KOPT-K1 (cell line): ENCODE data around the gene RPL32.
"Not testable (repeated sequence)": the region's sequence is repeated elsewhere in the genome, so short reads cannot be mapped to it uniquely, and the experiment has no call there.

Experiments
- H3K27ac ChIP-seq: fragments of 200-600 bp; sonication (generic); 2 replicates; pipeline ENCODE4 v1.5.1; 2016; ENCODE audit warnings: antibody characterized with exemption, mild to moderate bottlenecking, low read depth, low read length; ENCODE audit not compliant: poor library complexity, severe bottlenecking
- H3K36me3 ChIP-seq: fragments of 200-600 bp; sonication (generic); 2 replicates; pipeline ENCODE4 v1.5.1; 2017; ENCODE audit warnings: antibody characterized with exemption, mild to moderate bottlenecking, low read length, moderate library complexity; ENCODE audit not compliant: insufficient read depth
- H3K9me3 ChIP-seq: fragments of 200-600 bp; sonication (generic); 2 replicates; pipeline ENCODE4 v1.5.1; 2017; ENCODE audit warnings: antibody characterized with exemption, low read length, mild to moderate bottlenecking; ENCODE audit not compliant: insufficient read depth, poor library complexity, severe bottlenecking

Gene RPL32

DNA sequence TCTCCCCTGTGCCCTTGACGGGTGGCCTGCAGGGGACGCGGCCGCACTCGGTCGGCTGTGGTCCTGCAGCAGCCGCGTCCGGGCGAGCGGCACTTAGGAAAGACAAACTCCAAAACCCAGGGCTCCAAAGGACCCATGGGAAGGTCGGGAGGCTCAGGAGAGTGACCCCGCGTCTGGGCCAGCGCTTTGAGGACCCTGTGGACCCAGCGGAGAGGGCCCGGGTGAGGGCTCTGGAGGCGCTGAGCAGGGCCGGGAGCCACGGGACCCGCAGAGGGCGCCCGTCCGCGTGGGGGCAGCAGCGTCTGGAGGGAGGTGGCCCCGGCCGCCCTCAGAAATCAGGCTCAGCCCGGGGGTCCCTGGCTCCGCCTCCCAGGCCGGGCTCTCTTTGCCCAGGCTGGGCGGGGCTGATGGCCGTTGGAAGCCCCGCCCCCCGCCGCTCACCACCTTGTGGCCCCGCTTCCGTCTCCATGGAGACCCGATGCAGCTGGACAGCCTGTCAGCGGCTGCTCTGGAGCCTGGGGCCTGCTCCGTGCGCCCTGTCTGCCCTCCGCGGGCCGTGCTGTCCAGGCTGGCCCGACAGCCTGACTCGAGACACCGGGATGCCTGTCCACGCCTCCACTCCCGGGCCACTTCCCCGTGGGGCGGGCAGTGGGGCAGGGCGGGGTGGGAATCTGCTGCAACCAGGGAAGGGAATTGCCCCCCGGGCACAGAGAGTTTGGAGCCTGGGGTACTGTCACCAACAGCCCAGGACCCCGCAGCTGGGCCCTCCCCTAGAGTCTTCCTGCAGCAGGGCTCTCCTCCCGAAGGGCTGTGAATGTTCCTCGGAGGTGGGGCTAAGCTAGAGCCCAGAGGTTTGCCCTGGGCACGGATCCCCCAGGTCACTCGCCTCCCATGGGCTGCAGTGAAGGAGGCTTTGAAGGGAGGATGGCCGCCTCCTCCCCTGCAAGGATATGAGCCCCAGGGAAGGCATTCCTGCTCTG lies 34.8 kb upstream of the RPL32 start:
- Histone ChIP-seq H3K27ac (no peak overlapping the region), H3K9me3 (no peaks in the 10 kb centered on the region), H3K36me3 (no peaks in the 10 kb centered on the region)

GRCh38 chr3:12871404-12871983 lies 30.1 kb upstream of the RPL32 start:
- no peaks in the 10 kb centered on the region for H3K9me3 ChIP-seq
- no peaks in the 10 kb centered on the region for H3K36me3 ChIP-seq
- H3K27ac ChIP-seq: no peak overlapping the region

- no peaks in the 10 kb centered on the region for H3K9me3 ChIP-seq
- H3K36me3 ChIP-seq: no peaks in the 10 kb centered on the region
- no peak overlapping the region for H3K27ac ChIP-seq
These were observed 29.6 kb upstream of the RPL32 start for GRCh38 chr3:12870942-12871341.

DNA sequence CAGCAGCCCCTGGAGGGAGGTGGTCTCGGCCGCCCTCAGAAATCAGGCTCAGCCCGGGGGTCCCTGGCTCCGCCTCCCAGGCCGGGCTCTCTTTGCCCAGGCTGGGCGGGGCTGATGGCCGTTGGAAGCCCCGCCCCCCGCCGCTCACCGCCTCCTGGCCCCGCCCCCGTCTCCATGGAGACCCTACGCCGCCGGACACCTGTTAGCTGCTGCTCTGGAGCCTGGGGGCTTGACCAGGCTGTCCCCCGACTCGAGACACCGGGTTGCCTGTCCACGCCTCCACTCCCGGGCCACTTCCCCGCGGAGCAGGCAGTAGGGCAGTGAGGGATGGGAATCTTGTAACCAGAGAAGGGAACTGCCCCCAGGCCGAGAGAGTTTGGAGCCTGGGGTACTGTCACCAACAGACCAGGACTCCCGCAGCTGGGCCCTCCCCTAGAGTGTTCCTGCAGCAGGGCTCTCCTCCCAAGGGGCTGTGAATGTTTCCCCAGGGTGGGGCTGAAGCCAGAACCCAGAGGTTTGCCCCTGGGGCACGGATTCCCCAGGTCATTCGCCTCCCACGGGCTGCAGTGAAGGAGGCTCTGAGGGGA lies 27.8 kb upstream of the RPL32 start:
- peaks cover 9% of the 10 kb centered on the region for H3K9me3 ChIP-seq
- H3K36me3 ChIP-seq: no peaks in the 10 kb centered on the region
- no peak overlapping the region for H3K27ac ChIP-seq

- peaks cover 9% of the 10 kb centered on the region for H3K9me3 ChIP-seq
- no peak overlapping the region for H3K27ac ChIP-seq
- no peaks in the 10 kb centered on the region for H3K36me3 ChIP-seq
These were observed 27.0 kb upstream of the RPL32 start for GRCh38 chr3:12868039-12869034.

DNA sequence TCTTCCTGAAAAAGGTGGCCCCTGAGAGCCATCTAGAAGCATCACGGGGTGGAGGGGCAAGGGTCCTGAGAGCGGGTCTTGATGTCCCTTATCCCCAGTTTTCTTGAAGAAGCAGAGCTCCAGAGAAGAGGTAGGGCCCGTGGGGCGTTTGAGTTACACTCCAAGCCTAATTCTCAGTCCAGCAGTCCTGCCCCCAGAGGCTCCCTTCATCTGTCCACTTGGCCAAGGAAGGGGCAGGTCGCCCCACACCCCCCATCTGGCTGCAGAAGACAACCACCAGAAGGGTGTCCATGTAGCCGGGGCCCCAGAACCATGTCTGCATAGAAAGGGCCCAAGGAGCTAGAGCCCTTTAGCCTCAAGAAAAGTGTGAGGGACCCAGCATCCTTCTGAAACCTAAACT lies 25.5 kb upstream of the RPL32 start:
- Histone ChIP-seq H3K36me3 (no peaks in the 10 kb centered on the region), H3K9me3 (peaks cover 9% of the 10 kb centered on the region), H3K27ac (no peak overlapping the region)

GRCh38 chr3:12865271-12865670 lies 23.9 kb upstream of the RPL32 start:
- no peaks in the 10 kb centered on the region for H3K36me3 ChIP-seq
- H3K9me3 ChIP-seq: peaks cover 9% of the 10 kb centered on the region
- no peak overlapping the region for H3K27ac ChIP-seq

- no peak overlapping the region for H3K27ac ChIP-seq
- H3K36me3 ChIP-seq: no peaks in the 10 kb centered on the region
- H3K9me3 ChIP-seq: peaks cover 9% of the 10 kb centered on the region
These were observed 21.0 kb upstream of the RPL32 start for GRCh38 chr3:12862387-12862786.

DNA sequence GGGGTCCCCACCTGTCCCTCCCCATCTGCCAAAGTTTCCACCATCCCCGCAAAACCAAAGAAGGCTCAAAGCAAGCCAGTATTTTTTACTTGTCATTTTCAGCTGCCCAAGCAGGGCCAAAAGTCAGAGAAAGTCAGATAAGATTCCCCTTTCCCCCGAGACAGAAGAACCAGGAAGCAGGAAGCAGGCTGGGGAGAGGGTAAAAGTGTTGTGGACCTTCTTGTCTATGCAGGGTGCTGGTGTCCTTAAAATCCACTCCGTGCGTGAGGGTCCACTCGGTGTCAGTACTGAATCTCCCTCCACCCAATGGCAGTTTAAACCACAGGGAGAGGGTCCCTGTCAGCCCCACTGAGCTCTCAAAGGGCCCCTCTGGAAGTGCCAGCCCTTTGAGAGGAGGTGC lies 20.2 kb upstream of the RPL32 start:
- no peak overlapping the region for H3K27ac ChIP-seq
- H3K36me3 ChIP-seq: no peaks in the 10 kb centered on the region
- peaks cover 9% of the 10 kb centered on the region for H3K9me3 ChIP-seq

DNA sequence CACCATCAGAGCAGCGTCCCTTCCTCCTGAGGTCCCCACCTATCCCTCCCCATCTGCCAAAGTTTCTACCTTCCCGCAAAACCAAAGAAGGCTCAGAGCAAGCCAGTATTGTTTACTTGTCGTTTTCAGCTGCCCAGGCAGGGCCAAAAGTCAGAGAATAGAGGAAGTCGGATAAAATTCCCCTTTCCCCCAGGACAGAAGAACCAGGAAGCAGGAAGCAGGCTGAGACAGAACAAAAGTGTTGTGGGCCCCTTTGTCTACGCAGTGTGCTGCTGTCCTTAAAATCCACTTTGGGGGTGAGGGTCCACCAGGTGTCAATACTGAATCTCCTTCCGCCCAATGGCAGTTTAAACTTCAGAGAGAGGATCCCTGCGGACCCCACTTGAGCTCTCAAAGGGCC lies 18.5 kb upstream of the RPL32 start:
- no peaks in the 10 kb centered on the region for H3K9me3 ChIP-seq
- no peak overlapping the region for H3K27ac ChIP-seq
- no peaks in the 10 kb centered on the region for H3K36me3 ChIP-seq

DNA sequence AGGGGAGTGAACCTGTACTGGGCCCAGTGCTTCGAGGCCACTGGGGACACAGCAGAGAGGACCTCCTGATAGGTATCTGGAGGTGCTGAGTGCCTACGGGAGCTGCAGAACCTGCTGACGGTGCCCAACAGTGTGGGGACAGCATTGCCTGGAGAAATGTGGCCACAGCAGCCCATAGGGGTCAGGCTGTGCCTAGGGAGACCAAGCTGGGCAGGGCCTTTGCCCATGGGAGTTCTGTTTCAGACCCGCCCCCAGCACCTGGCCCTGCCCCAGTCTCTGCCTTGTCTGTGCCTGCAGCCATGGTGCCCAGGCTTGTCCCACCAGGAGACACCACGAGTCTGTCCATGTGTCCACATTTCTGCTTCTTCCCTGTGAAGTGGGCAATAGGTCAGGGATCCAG lies 15.3 kb upstream of the RPL32 start:
- no peaks in the 10 kb centered on the region for H3K36me3 ChIP-seq
- no peaks in the 10 kb centered on the region for H3K9me3 ChIP-seq
- H3K27ac ChIP-seq: no peak overlapping the region

DNA sequence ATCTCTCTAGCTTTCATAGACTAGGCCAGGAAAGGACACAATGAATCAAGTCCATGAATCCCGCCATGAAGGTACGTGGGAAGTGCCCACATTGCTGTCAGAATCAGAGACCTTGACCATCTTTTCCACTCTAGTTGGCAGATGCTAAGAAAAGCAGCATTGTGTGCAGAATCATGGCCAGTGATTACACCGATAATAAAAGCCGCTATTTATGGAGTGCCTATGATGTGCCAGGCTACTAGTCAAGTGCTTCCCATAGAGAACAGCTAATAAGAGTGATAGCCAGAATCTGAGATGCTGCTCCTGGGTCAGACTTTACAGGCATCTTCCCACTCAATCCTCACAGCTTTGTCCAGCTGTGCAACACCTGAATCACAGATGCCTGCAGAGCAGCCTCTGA lies 13.2 kb upstream of the RPL32 start:
- Histone ChIP-seq H3K36me3 (no peaks in the 10 kb centered on the region), H3K9me3 (no peaks in the 10 kb centered on the region), H3K27ac (no peak overlapping the region)

DNA sequence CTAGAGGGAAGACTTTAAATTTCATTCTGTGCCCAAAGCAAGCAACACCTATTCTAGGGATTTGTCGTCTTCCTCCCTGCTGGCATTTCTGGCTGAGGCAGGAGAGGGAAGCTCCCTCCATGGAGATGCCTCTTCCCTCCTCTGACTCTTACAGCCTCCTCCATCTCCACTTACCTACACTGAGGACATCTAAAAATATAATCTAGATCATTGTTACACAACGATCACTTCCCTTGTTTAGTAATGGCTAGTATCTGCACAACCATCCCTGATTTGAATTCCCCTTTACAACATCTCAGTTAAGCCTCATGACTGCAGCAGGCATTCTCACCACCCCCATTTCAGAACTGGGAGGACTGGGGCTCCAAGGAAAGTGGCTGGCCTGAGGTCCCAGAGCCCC lies 12.5 kb upstream of the RPL32 start:
- H3K36me3 ChIP-seq, H3K9me3 ChIP-seq, H3K27ac ChIP-seq: not testable (repeated sequence)

DNA sequence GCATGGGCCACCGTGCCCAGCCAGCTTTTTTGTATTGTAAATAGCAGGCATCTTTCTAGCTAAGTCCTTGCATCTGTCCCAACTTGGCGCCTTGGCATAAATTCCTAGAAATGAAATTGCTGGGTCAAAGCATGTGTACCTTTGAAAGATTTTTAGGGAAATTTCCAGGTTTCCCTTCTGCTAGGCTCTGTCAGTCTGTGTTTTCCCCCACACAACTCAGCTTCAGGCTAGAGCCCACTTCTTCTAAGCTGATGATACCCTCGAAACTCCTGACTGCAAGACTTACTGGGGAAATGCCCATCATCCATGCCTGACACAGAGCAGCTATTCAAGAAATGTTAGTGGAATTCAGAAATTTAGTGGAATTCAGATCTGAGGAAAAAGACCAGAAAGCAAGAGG lies 10.8 kb upstream of the RPL32 start:
- no peaks in the 10 kb centered on the region for H3K36me3 ChIP-seq
- H3K27ac ChIP-seq: no peak overlapping the region

DNA sequence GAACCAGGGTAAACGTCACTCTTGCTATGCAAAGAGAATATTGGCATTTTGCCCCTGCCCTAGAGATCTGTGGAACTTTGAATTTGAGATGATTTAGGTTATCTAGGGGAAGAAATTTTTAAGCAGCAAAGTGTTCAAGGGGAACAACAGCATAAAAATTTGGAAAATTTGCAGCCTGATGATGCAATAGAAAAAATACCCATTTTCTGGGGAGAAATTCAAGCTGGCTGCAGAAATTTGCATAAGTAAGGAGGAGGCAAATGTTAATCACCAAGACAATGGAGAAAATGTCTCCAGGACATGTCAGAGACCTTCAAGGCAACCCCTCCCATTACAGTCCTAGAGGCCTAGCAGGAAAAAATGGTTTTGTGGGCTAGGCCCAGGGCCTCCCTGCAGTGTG lies 4.4 kb upstream of the RPL32 start:
- no peaks in the 10 kb centered on the region for H3K36me3 ChIP-seq
- H3K9me3 ChIP-seq: no peaks in the 10 kb centered on the region
- H3K27ac ChIP-seq: no peak overlapping the region

More for the DNA sequence above, 10.8 kb upstream of the RPL32 start:
- H3K9me3 ChIP-seq: no peaks in the 10 kb centered on the region
